Measurements from ENCODE around the gene NTHL1.

NTHL1 gene

DNA sequence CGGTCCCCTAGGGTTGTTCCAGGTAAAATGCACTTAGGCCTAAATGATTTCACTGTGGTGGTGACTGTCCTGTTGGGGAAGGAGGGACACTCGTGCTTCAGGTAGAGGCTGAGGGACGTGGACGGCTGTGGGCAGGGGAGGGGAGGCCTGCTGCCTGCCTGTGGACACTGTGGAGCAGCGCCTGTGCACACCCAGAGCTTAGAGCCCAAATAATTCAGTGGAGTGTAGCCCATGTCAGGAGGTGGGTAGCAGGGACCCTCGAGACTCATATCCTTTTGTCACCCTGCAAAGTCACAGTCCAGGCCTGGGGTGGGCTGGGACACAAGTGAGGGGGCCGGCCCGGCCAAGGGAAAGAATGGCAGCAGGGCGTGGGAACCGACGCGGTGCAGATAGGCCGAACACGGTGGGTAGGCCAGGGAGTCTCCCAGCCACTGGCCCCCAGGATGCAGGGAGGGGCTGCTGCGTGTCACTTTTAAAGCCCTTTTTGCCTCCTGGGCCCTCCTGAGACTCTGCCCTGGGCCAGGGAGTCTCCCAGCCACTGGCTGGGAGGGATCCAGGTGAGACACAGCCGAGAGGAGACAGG lies 21.7 kb downstream of the NTHL1 start:
- H3K4me3 ChIP-seq (ENCODE audit: low read depth, low read length), result no peak overlapping the region
- no peak overlapping the region for H2AFZ ChIP-seq
- H3K4me2 ChIP-seq (ENCODE audit: low read length), result no peak overlapping the region
- no peak overlapping the region for H3K27ac ChIP-seq
- TF ChIP-seq, protein P1, sequence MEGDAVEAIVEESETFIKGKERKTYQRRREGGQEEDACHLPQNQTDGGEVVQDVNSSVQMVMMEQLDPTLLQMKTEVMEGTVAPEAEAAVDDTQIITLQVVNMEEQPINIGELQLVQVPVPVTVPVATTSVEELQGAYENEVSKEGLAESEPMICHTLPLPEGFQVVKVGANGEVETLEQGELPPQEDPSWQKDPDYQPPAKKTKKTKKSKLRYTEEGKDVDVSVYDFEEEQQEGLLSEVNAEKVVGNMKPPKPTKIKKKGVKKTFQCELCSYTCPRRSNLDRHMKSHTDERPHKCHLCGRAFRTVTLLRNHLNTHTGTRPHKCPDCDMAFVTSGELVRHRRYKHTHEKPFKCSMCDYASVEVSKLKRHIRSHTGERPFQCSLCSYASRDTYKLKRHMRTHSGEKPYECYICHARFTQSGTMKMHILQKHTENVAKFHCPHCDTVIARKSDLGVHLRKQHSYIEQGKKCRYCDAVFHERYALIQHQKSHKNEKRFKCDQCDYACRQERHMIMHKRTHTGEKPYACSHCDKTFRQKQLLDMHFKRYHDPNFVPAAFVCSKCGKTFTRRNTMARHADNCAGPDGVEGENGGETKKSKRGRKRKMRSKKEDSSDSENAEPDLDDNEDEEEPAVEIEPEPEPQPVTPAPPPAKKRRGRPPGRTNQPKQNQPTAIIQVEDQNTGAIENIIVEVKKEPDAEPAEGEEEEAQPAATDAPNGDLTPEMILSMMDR (IDR thresholded peaks at IDR 0.05), result no peak
- H3K9ac ChIP-seq, result no peak overlapping the region
- no peaks in the 10 kb centered on the region for H3K9me3 ChIP-seq (ENCODE audit: control insufficient read depth, low read length)
- H3K79me2 ChIP-seq, result no peaks in the 10 kb centered on the region
- H3K4me1 ChIP-seq, result peaks cover 5% of the 10 kb centered on the region
- no peaks in the 10 kb centered on the region for H3K36me3 ChIP-seq (ENCODE audit: control insufficient read depth, insufficient read depth, low read length)
- H3K27me3 ChIP-seq (ENCODE audit: control insufficient read depth, insufficient read depth, low read length), result no peaks in the 10 kb centered on the region

DNA sequence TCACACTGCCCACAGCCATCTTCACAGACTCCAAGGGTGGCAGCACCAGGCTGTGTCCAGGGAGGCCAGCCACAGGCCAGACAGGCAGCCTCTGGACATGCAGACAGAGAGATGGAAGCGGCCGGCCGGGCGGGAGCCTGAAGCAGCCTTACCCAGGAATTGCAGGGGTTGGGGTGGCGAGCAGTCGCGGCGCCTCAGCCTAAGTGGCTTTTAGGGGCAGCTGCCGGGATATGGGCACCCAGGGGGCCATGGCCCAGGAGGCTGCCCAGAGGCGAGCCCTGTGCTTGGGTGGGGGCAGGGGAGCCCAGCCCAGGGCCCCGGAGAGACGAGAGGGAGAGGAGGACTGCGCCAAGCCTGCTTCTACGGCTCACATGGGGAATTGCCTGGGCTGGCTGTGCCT lies 22.4 kb downstream of the NTHL1 start:
- H3K4me3 ChIP-seq (ENCODE audit: low read depth, low read length), result no peak overlapping the region
- no peaks in the 10 kb centered on the region for H3K27me3 ChIP-seq (ENCODE audit: control insufficient read depth, insufficient read depth, low read length)
- TF ChIP-seq, protein P1 (IDR thresholded peaks at IDR 0.05), result no peak
- H3K4me2 ChIP-seq (ENCODE audit: low read length), result no peak overlapping the region
- H3K36me3 ChIP-seq (ENCODE audit: control insufficient read depth, insufficient read depth, low read length), result no peaks in the 10 kb centered on the region
- no peak overlapping the region for H3K27ac ChIP-seq
- H3K4me1 ChIP-seq, result peaks cover 5% of the 10 kb centered on the region
- H3K9ac ChIP-seq, result no peak overlapping the region
- H3K9me3 ChIP-seq (ENCODE audit: control insufficient read depth, low read length), result no peaks in the 10 kb centered on the region
- no peaks in the 10 kb centered on the region for H3K79me2 ChIP-seq
- H2AFZ ChIP-seq, result no peak overlapping the region

DNA sequence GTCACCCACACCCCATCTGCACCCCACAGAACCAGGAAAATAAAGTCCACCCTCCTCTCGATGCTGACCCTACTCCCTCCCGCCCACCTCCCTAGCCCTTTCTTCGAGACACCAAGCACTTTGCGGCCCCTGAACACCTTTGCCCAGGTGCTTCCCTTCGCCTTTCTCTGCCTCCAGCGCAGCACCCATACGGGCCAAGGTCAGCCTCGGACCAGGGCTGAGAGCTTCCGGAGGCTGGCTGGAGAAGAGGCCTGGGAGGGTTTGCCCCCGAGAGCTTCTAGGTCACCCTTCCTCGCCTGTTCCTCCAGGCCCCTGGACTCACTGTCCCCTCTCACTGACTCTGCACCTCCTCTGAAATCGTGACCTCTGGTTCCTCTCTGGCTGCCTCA lies 23.6 kb downstream of the NTHL1 start:
- TF ChIP-seq, protein P1 (IDR thresholded peaks at IDR 0.05), result no peak
- no peak overlapping the region for H3K9ac ChIP-seq
- H3K4me2 ChIP-seq (ENCODE audit: low read length), result no peak overlapping the region
- no peaks in the 10 kb centered on the region for H3K27me3 ChIP-seq (ENCODE audit: control insufficient read depth, insufficient read depth, low read length)
- H3K36me3 ChIP-seq (ENCODE audit: control insufficient read depth, insufficient read depth, low read length), result no peaks in the 10 kb centered on the region
- no peaks in the 10 kb centered on the region for H3K79me2 ChIP-seq
- no peaks in the 10 kb centered on the region for H3K9me3 ChIP-seq (ENCODE audit: control insufficient read depth, low read length)
- no peak overlapping the region for H3K27ac ChIP-seq
- H3K4me3 ChIP-seq (ENCODE audit: low read depth, low read length), result no peak overlapping the region
- peaks cover 5% of the 10 kb centered on the region for H3K4me1 ChIP-seq
- H2AFZ ChIP-seq, result no peak overlapping the region

DNA sequence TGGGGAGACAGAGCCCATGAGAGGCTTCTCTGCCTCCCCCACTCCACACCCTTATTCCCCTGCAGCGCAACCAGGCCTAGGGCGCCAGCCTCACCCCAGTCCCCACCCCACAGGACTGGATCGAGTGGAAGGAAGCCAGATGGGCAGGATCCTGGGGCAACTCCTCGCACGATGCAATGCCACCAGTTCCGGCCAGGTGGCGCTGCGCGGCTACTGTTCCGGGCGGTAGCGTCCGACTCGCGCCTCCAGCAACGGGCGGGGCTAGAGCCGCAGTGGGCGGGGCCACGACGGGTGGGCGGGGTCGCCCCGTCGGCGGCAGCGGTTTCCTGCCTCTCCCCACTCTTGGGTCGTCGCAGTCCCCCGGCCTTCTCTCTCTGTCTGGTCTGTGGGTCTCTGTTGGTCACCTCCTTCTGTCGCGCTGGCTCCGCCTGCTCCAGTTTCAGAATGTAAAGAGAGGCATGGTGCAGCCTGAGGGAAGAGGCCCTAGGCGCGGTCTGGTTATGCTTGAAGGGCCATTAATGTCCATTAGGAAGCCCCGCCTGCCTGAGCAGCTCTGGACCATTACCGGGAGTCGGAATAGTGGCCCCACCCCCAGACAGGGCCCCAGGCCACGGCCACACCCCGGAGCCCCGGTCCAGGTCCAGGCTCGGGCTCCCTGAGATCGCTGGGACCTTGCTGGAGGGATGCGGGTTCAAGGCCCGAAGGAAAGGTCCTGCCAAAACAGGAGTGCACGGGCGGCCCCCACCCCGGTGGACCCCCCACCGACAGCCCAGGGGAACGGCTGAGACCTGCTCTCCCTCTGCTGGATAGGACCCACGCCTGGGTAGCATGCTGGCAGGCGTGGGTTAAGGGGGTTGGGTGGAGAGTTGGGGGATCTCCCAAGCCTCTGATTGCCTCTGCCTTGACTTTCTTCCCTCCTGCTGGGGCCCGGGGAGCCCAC lies 24.3 kb downstream of the NTHL1 start:
- Histone ChIP-seq H2AFZ (peak overlapping the region; percentile 67), H3K27ac (no peak overlapping the region), H3K4me3 (ENCODE audit: low read depth, low read length) (peak overlapping the region; percentile 29), H3K9me3 (ENCODE audit: control insufficient read depth, low read length) (no peaks in the 10 kb centered on the region), H3K4me1 (peaks cover 5% of the 10 kb centered on the region), H3K9ac (no peak overlapping the region), H3K79me2 (no peaks in the 10 kb centered on the region), H3K36me3 (ENCODE audit: control insufficient read depth, insufficient read depth, low read length) (no peaks in the 10 kb centered on the region), H3K4me2 (ENCODE audit: low read length) (peak overlapping the region; percentile 83), H3K27me3 (ENCODE audit: control insufficient read depth, insufficient read depth, low read length) (no peaks in the 10 kb centered on the region)
- TF ChIP-seq, protein P1 (IDR thresholded peaks at IDR 0.05), result peak; percentile 98

Data from parathyroid adenoma (tissue), 2 donors.